ENCODE results near the gene IP6K1.

DNA sequence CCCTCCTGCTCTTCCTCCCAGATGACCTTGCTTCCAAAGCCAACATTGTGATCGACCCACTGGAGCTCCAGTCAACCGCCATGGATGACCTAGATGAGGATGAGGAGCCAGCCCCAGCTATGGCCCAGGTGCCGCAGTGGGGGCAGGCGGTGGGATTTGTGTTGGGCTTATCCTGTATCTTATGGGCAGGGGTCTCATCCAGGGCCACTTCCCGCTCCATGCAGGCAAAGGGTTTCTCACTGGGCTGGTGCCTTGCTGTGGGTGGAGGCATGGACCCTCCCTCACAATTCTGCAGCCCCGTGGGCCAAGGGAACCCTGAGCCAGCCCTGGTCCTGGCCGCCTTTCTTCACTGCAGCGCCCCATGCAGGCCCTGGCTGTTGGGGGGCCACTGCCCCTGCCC lies 81.7 kb downstream of the IP6K1 start:
- TF ChIP-seq, protein P1, sequence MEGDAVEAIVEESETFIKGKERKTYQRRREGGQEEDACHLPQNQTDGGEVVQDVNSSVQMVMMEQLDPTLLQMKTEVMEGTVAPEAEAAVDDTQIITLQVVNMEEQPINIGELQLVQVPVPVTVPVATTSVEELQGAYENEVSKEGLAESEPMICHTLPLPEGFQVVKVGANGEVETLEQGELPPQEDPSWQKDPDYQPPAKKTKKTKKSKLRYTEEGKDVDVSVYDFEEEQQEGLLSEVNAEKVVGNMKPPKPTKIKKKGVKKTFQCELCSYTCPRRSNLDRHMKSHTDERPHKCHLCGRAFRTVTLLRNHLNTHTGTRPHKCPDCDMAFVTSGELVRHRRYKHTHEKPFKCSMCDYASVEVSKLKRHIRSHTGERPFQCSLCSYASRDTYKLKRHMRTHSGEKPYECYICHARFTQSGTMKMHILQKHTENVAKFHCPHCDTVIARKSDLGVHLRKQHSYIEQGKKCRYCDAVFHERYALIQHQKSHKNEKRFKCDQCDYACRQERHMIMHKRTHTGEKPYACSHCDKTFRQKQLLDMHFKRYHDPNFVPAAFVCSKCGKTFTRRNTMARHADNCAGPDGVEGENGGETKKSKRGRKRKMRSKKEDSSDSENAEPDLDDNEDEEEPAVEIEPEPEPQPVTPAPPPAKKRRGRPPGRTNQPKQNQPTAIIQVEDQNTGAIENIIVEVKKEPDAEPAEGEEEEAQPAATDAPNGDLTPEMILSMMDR (IDR thresholded peaks at IDR 0.05): no peak
- TF ChIP-seq POLR2A (IDR thresholded peaks at IDR 0.05): no peak
